AG04450 (cell line): ENCODE data around the gene NOS3. TPM values are rescaled to one million over a fixed set of nuclear protein-coding genes. Genes with fewer than 3 reads are reported as not detected.

ENCODE experiments used
- CTCF ChIA-PET: fragments of 300-600, 350-600 bp; formaldehyde crosslinking; extraction: SDS; loops from one replicate; lab custom pipeline; 2022; ENCODE audit warnings: antibody characterized with exemption, inconsistent platforms; lab: Charles Lee
- POLR2A ChIA-PET: fragments of 350-600 bp; formaldehyde crosslinking; extraction: SDS; loops from one replicate; lab custom pipeline; 2021; ENCODE audit warnings: antibody characterized with exemption, inconsistent platforms; lab: Yijun Ruan, JAX
- DNase-seq: peaks from one replicate; pipeline ENCODE4 v3.0.0-alpha.2; 2011; ENCODE audit warnings: low read depth, low spot score
- H3K27ac ChIP-seq: one replicate; pipeline ENCODE4 v1.5.1; 2012; ENCODE audit warnings: low read depth, low read length, control low read depth
- H3K27me3 ChIP-seq: one replicate; pipeline ENCODE4 v1.6.0; 2012; ENCODE audit warnings: low read length; ENCODE audit not compliant: control insufficient read depth, insufficient read depth
- H3K4me3 ChIP-seq: 2 replicates; pipeline ENCODE4 v1.5.1; 2011; ENCODE audit warnings: mild to moderate bottlenecking, low read depth, low read length, control low read depth
- H3K9me3 ChIP-seq: 2 replicates; pipeline ENCODE4 v1.5.1; 2012; ENCODE audit warnings: low read length; ENCODE audit not compliant: control insufficient read depth, insufficient read depth
- CTCF ChIP-seq: IDR thresholded peaks from 2 replicates; pipeline ENCODE4 v1.5.1; 2011; ENCODE audit warnings: low read depth, low read length, control low read depth, inconsistent platforms
- polyA plus RNA-seq: library from polyadenylated mRNA; depleted of rRNA; stranded (reverse); fragments of >200 nt; gene quantifications from 2 replicates; pipeline ENCODE4 v1.2.3, GENCODE V29; 2011

NOS3 gene
- polyA plus RNA-seq, 1 experiment = 0.60 TPM

GRCh38 chr7:150946421-150947240 lies 44.2 kb upstream of the NOS3 start:
- Histone ChIP-seq H3K27me3 (peaks cover 14% of the 10 kb centered on the region), H3K4me3 (no peak overlapping the region), H3K9me3 (no peaks in the 10 kb centered on the region; the same call in 1 of the 2 replicates), H3K27ac (no peak overlapping the region)
- no peak for TF ChIP-seq CTCF
- DNase-seq = no peak
- POLR2A ChIA-PET = no interaction called here
- CTCF ChIA-PET = no interaction called here

GRCh38 chr7:150947241-150947745 lies 43.5 kb upstream of the NOS3 start:
- H3K9me3 ChIP-seq = no peaks in the 10 kb centered on the region; the same call in 1 of the 2 replicates
- DNase-seq = no peak
- H3K4me3 ChIP-seq = no peak overlapping the region
- POLR2A ChIA-PET = no interaction called here
- TF ChIP-seq CTCF = no peak
- H3K27me3 ChIP-seq = peaks cover 9% of the 10 kb centered on the region
- no peak overlapping the region for H3K27ac ChIP-seq
- CTCF ChIA-PET = interaction anchor here (0.6 to 1.6 kb wide), 2 partner anchors 71 to 133 kb away, joined by 3 read pairs; partner anchors contain the start of gene FASTK

- CTCF ChIA-PET = interaction anchor here (0.6 to 1.6 kb wide), 3 partner anchors 70 to 218 kb away, joined by 3 to 4 read pairs (median 3); partner anchors contain the start of gene FASTK
- peaks cover 9% of the 10 kb centered on the region for H3K27me3 ChIP-seq
- no peak overlapping the region for H3K4me3 ChIP-seq
- POLR2A ChIA-PET = no interaction called here
- TF ChIP-seq CTCF = no peak
- no peaks in the 10 kb centered on the region; the same call in 1 of the 2 replicates for H3K9me3 ChIP-seq
- H3K27ac ChIP-seq = no peak overlapping the region
- DNase-seq = no peak
These were observed 42.8 kb upstream of the NOS3 start for GRCh38 chr7:150947761-150948651.

GRCh38 chr7:150948791-150949251 lies 42.0 kb upstream of the NOS3 start:
- peaks cover 11% of the 10 kb centered on the region for H3K27me3 ChIP-seq
- no peak for DNase-seq
- H3K27ac ChIP-seq = no peak overlapping the region
- no peaks in the 10 kb centered on the region; the same call in 1 of the 2 replicates for H3K9me3 ChIP-seq
- TF ChIP-seq CTCF = no peak
- ChIA-PET POLR2A (no interaction called here), CTCF (interaction anchor here (1.6 kb wide), 1 partner anchor 70 kb away, joined by 3 read pairs; no protein-coding TSS in a partner anchor)
- no peak overlapping the region for H3K4me3 ChIP-seq
